RWPE1 (cell line): ENCODE results near the gene MRPS12.

Experiments
- CTCF ChIA-PET: fragments of 350-600 bp; sonication (Branson Sonifier 250); formaldehyde crosslinking; extraction: SDS; loops from one replicate; lab custom pipeline; 2021; lab: Yijun Ruan, JAX
- POLR2A ChIA-PET: fragments of 400-600 bp; formaldehyde crosslinking; extraction: SDS; loops from one replicate; lab custom pipeline; 2020; ENCODE audit warnings: antibody characterized with exemption; ENCODE audit not compliant: low non-redundant PET; lab: Yijun Ruan, JAX
- DNase-seq: peaks from one replicate; pipeline ENCODE4 v3.0.0; 2012; ENCODE audit warnings: low spot score
- H3K27ac ChIP-seq: fragments of 450-650 bp; 2 replicates; pipeline ENCODE4 v1.5.1; 2017
- CTCF ChIP-seq: fragments of 450-650 bp; conservative IDR thresholded peaks from 2 replicates; pipeline ENCODE4 v1.5.1; 2017; ENCODE audit warnings: low read depth, mild to moderate bottlenecking

Gene MRPS12

GRCh38 chr19:38891771-38892170 lies 39.0 kb upstream of the MRPS12 start:
- ChIA-PET CTCF (interaction anchor here (1.1 kb wide), 1 partner anchor 23 kb away, joined by 5 read pairs; no protein-coding TSS in a partner anchor), POLR2A (no interaction called here)
- DNase-seq = no peak
- peak overlapping the region; percentile 40 for H3K27ac ChIP-seq
- no peak for TF ChIP-seq CTCF

GRCh38 chr19:38892841-38893240 lies 37.9 kb upstream of the MRPS12 start:
- DNase-seq = no peak
- ChIA-PET CTCF (no interaction called here), POLR2A (no interaction called here)
- H3K27ac ChIP-seq = no peak overlapping the region
- no peak for TF ChIP-seq CTCF

- ChIA-PET CTCF (no interaction called here), POLR2A (no interaction called here)
- TF ChIP-seq CTCF = no peak
- peak overlapping the region; percentile 9; the same call in 1 of the 2 replicates for H3K27ac ChIP-seq
- DNase-seq = no peak
Observed at GRCh38 chr19:38893341-38893771, 37.4 kb upstream of the MRPS12 start.

- ChIA-PET CTCF (interaction anchor here (0.5 to 0.7 kb wide), 3 partner anchors 25 to 469 kb away, joined by 3 to 4 read pairs (median 3); no protein-coding TSS in a partner anchor), POLR2A (no interaction called here)
- no peak overlapping the region; the same call in 1 of the 2 replicates for H3K27ac ChIP-seq
- no peak for DNase-seq
- no peak for TF ChIP-seq CTCF
Observed at GRCh38 chr19:38894968-38895367, 35.8 kb upstream of the MRPS12 start.

- DNase-seq = no peak
- H3K27ac ChIP-seq = peak overlapping the region; percentile 72
- POLR2A ChIA-PET = no interaction called here
- CTCF ChIA-PET = no interaction called here
- TF ChIP-seq CTCF = no peak
Observed at GRCh38 chr19:38898788-38899446, 31.8 kb upstream of the MRPS12 start.

GRCh38 chr19:38899447-38900201 lies 31.1 kb upstream of the MRPS12 start, which contains the start of the genes NFKBIB and SIRT2:
NFKBIB (plus strand) TSS chr19:38899969; CDS start chr19:38900033, 64 bp downstream.
SIRT2 (minus strand) TSS chr19:38899618; CDS start chr19:38899521, 97 bp downstream.
- POLR2A ChIA-PET = interaction anchor here (0.7 kb wide), 1 partner anchor 30 kb away, joined by 3 read pairs; no protein-coding TSS in a partner anchor
- peak within 1 kb of the TSS; percentile 72 for H3K27ac ChIP-seq
- peak; percentile 99 for DNase-seq
- TF ChIP-seq CTCF = no peak
- CTCF ChIA-PET = no interaction called here
